RPMI8226 (cell line): ENCODE measurements around the gene SEC23IP.
A peak's percentile ranks its signal among the peaks of the same experiment; 100 is the strongest.
"Not testable (repeated sequence)": the region's sequence is repeated elsewhere in the genome, so short reads cannot be mapped to it uniquely, and the experiment has no call there.

ENCODE experiments used
- DNase-seq: peaks from one replicate; pipeline ENCODE4 v3.0.0-alpha.2; 2015

SEC23IP gene

DNA sequence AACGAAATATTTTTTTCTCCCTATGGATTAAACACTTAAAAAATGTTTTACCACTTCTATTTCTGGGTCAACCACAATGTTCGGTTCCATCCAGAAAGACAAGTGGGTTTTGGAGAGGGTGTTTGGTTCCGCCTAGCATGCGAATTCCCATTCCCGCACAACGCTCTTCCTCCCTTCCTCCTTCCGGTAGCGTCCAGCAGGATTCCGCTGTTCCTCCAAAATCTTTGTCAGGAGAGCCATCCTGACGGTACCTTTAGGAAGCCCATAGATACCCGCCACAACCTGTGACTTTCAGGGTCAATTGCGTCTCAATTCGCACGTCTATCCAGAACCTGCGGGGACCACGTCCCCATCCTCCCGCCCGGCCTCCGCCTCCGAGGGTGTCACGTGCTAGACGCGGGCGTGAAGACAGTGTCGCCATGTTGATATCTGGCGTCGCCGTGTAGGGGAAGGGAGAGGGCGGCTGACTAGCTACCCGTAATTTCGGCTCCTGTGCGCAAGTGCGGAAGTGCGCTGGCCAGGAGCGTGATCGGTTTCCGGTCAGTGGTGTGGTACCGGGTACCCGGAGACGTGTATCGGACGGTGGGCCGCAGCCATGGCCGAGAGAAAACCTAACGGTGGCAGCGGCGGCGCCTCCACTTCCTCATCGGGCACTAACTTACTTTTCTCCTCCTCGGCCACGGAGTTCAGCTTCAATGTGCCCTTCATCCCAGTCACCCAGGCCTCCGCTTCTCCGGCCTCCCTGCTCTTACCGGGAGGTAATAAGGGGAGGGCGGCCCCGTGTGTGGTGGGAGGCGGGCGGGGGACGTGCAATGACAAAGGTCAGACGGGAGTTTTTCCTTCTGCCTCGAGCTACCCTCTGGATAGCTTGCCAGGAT is at the start of gene SEC23IP:
TSS of gene SEC23IP (plus strand) at position 543 of the 878 bp plus-strand sequence. CDS start at position 596, 53 bp downstream.
- peak; percentile 91 for DNase-seq

- no peak for DNase-seq
These were observed 46.9 kb upstream of the SEC23IP start for GRCh38 chr10:119845656-119846055.

- DNase-seq, result no peak
These were observed 43.3 kb upstream of the SEC23IP start for GRCh38 chr10:119849031-119849789.

- DNase-seq, result no peak
These were observed 42.6 kb upstream of the SEC23IP start for GRCh38 chr10:119849944-119850343.

DNA sequence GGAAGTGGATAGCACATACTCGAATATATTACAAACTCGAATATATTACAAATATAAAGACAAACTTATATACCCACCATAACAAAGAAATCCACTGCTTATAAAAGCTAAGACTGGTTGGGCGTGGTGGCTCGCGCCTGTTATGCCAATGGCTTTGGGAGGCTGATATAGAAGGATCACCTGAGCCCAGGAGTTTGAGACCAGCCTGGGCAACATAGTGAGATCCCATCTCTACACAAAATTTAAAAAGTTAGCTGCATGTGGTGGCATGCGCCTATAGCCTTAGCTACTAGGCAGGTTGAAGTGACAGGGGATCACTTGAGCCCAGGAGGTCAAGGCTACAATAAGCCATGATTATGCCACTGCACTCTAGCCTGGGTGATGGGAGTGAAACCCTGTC is 40.3 kb upstream of the SEC23IP start:
- no peak for DNase-seq

DNA sequence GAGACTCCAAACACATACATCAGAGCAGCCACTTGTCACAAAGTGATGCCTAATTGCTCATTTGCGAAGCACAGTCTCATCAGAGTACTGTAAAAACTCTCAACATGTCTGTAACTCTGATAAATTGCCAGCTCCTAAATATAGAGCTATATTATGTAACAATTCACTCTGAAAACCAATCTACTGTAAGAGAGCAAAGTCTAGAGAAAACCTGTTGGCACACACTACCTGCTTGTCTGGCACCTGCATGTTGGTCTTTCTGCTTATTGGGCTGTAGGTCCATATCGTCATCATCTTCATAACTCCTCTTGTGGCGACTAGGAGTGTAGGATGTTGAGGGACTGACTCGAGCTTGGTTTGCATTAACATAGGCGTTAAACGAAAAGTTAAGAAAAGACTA is 39.7 kb upstream of the SEC23IP start:
- no peak for DNase-seq

GRCh38 chr10:119853574-119853973 is 39.0 kb upstream of the SEC23IP start:
- no peak for DNase-seq

- no peak for DNase-seq
These were observed 34.5 kb upstream of the SEC23IP start for GRCh38 chr10:119858063-119858462.

DNA sequence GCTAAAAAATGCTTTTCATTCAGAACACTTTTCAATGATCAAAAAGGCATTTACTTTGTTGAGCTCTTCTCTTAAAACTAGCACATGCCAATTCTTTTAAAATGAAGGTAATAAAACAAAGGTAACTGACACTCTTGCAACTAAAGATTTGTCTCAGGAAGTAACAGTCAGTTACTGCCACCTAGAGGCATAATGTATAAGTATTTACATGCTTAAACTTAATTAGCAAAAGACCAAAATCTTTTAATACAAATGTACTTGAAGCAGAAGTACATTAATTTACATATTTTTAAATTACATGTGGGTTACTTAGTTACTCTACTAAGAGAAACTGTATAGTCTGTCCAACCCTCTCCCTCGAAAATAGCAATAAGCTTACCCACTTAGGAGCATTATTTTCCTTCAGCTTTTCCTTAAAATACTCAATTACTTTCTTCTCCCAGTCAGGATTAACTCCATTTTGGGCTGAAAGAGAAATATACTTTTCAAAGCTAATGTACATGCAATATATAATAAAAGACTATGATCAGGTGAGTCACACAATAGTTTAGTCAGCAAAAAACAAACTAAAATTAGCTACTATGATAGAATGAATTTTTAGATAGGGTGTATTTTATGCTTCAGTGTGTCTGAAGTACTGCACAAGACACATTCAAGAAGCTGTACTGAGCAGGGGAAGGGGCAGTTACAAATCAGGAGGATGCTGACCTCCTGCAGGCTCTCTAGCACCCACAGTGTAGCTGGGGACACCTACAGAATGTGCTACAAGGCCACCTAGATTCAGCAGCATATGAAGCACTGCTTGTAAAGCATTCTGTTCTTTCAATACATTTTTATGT is 32.9 kb upstream of the SEC23IP start:
- peak; percentile 11 for DNase-seq

- no peak for DNase-seq
These were observed 31.5 kb upstream of the SEC23IP start for GRCh38 chr10:119860866-119861607.

- DNase-seq, result no peak
These were observed 30.0 kb upstream of the SEC23IP start for GRCh38 chr10:119862524-119862923.

- DNase-seq, result no peak
These were observed 28.5 kb upstream of the SEC23IP start for GRCh38 chr10:119863951-119864565.

DNA sequence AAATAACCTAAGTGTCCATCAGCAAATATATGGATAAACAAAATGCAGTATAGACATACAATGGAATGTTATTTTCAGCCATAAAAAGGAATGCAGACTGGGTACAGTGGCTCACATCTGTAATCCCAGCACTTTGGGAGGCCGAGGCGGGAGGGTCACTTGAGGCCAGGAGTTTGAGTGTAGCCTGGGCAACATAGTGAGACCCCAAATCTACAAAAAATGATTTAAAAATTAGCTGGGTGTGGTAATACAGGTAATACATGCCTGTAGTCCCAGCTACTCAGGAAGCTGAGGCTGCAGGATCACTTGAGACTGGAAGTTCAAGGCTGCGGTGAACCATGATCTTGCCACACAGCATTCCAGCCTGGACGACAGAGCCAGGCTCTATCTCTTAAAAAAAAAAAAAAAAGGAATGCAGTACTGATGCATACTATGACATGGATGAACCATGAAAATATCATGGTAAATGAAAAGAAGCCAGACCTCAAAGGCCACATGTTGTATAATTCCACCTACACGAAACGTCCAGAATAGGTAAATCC is 26.8 kb upstream of the SEC23IP start:
- DNase-seq, result no peak

- DNase-seq, result no peak
These were observed 25.2 kb upstream of the SEC23IP start for GRCh38 chr10:119867317-119867716.

GRCh38 chr10:119869398-119869797 is 23.1 kb upstream of the SEC23IP start:
- DNase-seq, result not testable (repeated sequence)

- peak; percentile 64 for DNase-seq
These were observed 20.5 kb upstream of the SEC23IP start for GRCh38 chr10:119871881-119872609.

DNA sequence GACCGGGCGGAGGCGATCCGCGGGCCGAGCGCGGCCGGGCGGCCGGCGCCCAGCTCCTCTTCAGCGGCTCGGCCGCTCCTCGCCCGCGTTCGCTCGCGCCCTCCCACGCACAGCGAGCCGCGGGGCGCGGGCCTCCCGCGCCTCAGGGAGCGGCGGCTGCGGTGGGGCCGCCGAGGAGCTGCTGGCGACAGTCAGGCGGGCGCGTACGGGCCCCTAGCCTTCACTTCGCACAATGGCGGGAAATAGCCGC is 20.0 kb upstream of the SEC23IP start, which contains the start of gene MCMBP:
TSS of gene MCMBP (minus strand) at position 234 of the 250 bp plus-strand sequence. CDS start 259 bp downstream, outside the sequence.
- DNase-seq, result no peak

DNA sequence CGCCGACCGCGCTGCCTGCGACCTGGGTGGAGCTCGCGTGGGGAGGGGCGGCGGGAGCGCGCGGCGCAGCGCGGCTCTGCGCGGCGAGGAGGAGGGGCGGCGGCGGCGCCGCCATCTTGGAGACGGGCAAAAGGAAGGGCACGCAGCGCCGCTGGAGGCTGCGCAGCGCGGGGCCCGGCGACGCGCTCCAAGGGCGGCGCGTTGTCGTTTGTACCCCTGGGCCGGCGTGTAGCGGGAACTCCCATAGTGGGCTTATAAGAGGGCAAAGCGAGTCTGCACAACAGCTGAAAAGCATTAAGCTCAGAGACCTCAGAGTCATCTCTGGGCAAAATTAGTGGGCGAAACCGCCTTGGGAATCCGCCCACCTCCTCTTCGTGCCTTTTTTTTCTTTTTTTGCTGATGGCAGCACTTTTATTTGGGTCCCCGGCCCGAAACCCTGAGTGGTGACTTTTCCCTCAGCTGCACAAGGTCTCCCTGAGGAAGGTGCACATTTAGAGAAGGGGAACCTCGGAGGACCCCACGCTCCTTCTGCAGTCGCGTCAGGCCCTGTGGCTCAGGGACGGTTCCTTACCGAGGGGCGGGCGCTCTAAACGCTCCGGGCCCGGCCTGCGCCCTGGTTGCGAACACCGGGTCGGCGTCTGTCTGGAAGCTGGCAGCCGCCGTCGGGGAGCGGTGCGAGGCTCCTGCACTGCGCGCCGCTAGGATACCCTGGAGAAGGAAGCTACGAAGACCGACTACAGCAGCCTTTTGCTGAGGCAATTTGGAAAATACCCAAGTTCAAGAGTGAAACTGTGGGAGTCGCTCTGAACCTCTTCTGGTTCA is 19.5 kb upstream of the SEC23IP start:
- DNase-seq, result peak; percentile 83

- DNase-seq, result no peak
These were observed 14.0 kb upstream of the SEC23IP start for GRCh38 chr10:119878524-119878923.
